Subcutaneous preadipocyte (primary cell): Measurements from ENCODE around the gene SAT2. TPM values are rescaled to one million over a fixed set of nuclear protein-coding genes. Genes with fewer than 3 reads are reported as not detected.

Experiments
- small RNA-seq: library from RNA; depleted of rRNA; stranded (forward); fragments of <200 nt; gene quantifications from one replicate; pipeline ENCODE3, GENCODE V24; 2012
- total RNA-seq: library from RNA; depleted of rRNA; stranded (reverse); fragments of >200 nt; gene quantifications from 2 replicates; pipeline ENCODE4 v1.2.3, GENCODE V29; 2012

SAT2 gene
- 19.2 and 20.9 TPM in 2 replicates for total RNA-seq

DNA sequence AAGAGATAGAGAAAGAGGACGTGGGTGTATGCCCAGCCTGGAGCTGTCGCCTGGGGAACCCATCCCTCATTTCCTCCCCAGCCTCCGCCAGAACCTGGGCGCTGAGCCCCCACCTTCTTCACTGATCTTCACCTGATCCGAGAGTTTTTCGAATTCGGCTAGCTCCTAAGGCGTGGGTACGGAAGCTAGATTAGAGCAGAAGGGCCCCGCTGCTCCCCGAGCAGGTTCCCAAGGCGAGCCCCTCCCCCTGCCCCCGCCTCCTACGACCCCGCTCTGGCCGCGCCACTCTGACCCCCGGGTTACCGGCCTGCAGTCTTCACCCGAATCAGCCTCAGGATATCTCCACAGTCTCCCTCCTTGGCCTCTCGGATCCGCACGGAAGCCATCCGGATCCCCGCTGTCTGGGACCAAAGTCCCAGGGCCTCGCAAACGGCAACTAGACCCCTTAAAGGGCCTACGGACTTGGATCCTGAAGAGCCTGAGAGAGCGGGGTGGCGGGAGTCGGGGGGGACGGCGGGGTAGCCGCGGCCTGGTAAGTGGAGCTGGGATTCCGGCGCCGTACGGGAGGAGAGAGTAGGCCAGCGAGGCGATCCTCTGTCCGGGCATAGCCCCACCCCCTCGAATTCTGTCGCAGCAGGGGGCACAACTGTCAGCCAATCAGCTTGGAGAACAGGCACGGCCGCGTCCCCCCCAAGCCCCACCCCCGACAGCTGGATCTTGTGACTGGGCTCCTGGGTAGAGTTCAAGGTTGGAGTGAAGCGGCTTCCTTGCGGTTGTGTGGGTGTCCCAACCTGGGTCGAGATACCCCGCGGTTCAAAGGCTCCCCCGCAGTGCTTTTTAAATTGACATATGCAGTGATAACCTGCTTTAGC is at the start of gene SAT2:
SAT2 (minus strand) TSS at position 572 of the 872 bp plus-strand sequence; CDS start at position 386, 186 bp downstream.

GRCh38 chr17:7650509-7651096 is 23.0 kb upstream of the SAT2 start, which contains the start of gene ATP1B2:
Gene ATP1B2, plus strand, starts transcription at chr17:7650926. Its CDS starts 593 bp downstream, at chr17:7651519.

GRCh38 chr17:7629939-7630571 is 2.4 kb upstream of the SAT2 start, which contains the start of gene SHBG:
Gene SHBG, plus strand, starts transcription at chr17:7630135. Its CDS starts 38 bp downstream, at chr17:7630173.

DNA sequence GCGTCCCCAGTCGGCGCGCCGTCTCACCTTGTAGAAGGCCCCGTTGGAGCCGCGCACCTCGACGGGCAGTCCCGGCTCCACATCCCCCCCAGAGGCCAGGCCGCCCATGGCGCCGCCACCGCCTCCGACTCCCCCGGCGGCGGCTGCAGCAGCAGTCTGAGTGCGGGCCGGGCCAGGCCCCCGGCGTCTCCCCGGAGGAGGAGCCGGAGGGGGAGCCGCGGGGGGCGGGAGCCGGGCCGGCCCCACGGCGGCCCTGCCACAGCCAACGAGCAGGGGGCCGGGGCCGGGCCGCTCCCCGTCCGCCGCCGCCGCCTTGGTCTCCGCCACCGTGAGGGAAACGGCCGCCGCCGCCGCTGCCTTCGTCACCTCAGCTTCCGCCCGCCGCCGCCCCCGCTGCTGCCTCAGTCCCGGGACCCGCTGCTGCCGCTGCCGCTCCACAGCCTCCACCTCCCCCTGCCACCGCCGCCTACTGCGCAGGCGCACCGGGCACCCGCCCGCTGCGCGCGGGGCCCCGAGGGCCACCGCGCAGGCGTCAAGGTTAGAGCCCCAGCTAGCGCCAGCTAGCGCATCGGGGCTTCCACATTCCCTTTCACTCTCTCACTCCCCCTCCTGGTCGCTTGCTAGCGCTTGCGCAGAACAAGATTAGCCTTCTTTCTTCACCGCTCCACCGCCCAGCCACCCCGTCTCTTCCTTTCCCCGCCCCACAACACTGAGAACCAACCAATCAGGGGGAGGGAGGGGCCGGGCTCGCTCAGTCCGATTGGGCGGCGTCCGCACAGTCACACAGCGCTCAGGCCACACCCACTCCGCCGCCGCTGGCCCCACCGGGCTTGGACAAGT is 13.0 kb downstream of the SAT2 start, which contains the start of gene FXR2:
FXR2 (minus strand) TSS at position 473 of the 840 bp plus-strand sequence; CDS start at position 108, 365 bp downstream.

DNA sequence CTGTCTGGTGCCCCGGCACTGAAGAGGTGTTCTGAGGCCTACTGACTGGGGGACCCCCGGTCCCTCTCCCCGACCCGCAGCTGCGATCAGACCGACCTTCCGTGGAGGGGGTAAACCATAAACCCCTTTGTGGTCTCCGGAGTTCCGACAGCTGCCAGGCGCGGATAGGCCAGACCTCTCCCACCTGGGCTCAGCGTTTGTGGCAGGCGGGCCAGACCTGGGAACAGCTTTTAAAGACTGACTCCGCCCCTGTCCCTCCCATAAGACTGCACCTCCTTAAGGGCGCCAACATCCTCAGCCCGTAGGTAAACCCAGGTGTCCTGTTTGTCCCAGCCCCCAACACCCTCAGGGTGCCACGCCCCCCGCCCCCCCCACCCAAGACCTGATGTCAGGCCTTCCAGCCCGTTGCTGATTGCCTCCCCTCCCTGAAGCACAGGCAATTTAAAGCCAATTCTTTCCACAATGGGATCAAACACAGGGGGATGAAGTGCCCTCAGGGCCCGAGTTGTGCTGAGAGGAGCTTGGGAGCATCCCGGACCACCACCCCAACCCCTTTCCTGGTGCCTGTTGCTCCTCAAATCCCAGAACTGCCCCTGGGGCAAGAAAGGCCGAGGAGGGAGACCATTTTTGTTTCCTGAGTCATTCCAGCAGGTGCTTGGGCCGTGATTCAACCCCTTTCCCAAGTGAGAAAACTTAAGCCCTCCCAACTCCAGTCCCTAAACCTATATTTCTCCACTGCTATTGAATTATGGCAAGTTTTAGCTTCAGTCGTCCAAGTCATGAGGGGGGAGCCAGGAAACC is 37.5 kb downstream of the SAT2 start, which contains the start of gene SOX15:
SOX15 (minus strand) TSS at position 204 of the 801 bp plus-strand sequence. CDS start 418 bp downstream, outside the sequence.

DNA sequence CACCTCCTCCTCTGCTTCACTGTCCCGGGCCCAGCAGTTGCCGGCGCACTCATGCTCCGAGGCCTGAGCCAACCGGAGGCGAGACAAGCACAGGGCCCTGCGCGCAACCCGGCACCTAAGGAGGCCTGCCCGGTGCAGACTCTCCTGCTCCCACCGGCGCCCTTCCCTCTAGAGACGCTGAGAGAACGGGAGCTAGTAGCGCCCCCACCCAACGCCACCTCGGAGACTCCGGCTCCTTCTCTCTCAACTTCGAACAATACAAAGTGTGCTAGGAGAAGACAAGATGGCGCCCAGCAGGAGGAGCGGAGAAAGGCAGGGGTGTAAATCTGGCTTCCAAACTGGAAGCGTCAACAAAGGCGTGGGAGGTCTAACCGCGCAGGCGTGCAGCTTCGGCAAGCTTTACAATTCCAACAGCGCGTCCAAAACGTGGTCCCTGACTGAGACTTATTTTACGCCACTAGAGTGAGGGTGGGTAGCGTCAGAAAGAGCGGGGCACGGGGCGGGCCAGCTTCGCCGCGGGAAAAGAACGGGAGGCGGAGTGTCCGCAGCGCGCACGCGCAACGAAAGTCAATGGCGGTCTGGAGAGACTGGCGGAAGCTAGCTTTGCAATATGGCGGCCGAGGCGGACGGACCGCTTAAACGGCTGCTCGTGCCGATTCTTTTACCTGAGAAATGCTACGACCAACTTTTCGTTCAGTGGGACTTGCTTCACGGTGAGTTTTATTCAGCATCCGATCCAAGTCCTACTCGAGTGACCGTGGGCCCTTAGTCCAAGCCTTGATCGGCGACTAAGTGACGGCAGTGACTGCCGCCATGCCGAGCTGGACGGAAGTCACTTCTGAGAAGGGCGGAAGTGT is 44.1 kb downstream of the SAT2 start, which contains the start of gene MPDU1:
MPDU1 (plus strand) TSS at position 600 of the 857 bp plus-strand sequence; CDS start at position 611, 11 bp downstream.

GRCh38 chr17:7579001-7579833 is 48.4 kb downstream of the SAT2 start, which contains the start of gene CD68:
Gene CD68, plus strand, starts transcription at chr17:7579638. Its CDS starts 40 bp downstream, at chr17:7579678.

Small RNA genes within 50 kb of the gene (small RNA-seq; reads per million reads assigned to genes)
- gene CD68 (not detected), gene SNORD10 (not detected)

Other genes with a start within 250 kb of the SAT2 start
- 0.20 TPM in 1 of 2 replicates, not detected in the other for gene TNK1, start 246.7 kb downstream of the SAT2 start, total RNA-seq
- gene PLSCR3, start 233.3 kb downstream of the SAT2 start, total RNA-seq: 22.8 and 26.8 TPM in 2 replicates
- gene TMEM256, start 223.7 kb downstream of the SAT2 start, total RNA-seq: 103 and 132 TPM in 2 replicates
- gene NLGN2, start 220.0 kb downstream of the SAT2 start, total RNA-seq: 2.9 and 4.4 TPM in 2 replicates
- gene SPEM1, start 207.5 kb downstream of the SAT2 start, total RNA-seq: not detected in 2 replicates
- not detected in 2 replicates for gene SPEM2, start 202.2 kb downstream of the SAT2 start, total RNA-seq
- not detected in 2 replicates for gene SPEM3, start 199.0 kb downstream of the SAT2 start, total RNA-seq
- gene TMEM102, start 192.4 kb downstream of the SAT2 start, total RNA-seq: 0.98 and 1.1 TPM in 2 replicates
- under 0.01 and 0.37 TPM in 2 replicates for gene FGF11, start 188.3 kb downstream of the SAT2 start, total RNA-seq
- 2.0 and 3.7 TPM in 2 replicates for gene CHRNB1, start 182.8 kb downstream of the SAT2 start, total RNA-seq
- 19.1 and 19.5 TPM in 2 replicates for gene ZBTB4, start 148.2 kb downstream of the SAT2 start, total RNA-seq
- gene SLC35G6, start 146.4 kb downstream of the SAT2 start, total RNA-seq: not detected in 2 replicates
- gene POLR2A, start 143.5 kb downstream of the SAT2 start, total RNA-seq: 81.9 and 112 TPM in 2 replicates
- gene TNFSF12, start 78.8 kb downstream of the SAT2 start, total RNA-seq: 5.5 and 8.5 TPM in 2 replicates
- gene TNFSF13, start 69.1 kb downstream of the SAT2 start, total RNA-seq: 0.59 and 1.1 TPM in 2 replicates
- 69.1 and 70.0 TPM in 2 replicates for gene SENP3, start 65.9 kb downstream of the SAT2 start, total RNA-seq
- gene CD68, start 48.2 kb downstream of the SAT2 start, total RNA-seq: 39.7 and 53.0 TPM in 2 replicates
- gene MPDU1, start 44.0 kb downstream of the SAT2 start, total RNA-seq: 116 and 129 TPM in 2 replicates
- gene SOX15, start 37.7 kb downstream of the SAT2 start, total RNA-seq: 0.20 TPM in 1 of 2 replicates, not detected in the other
- 27.6 and 35.8 TPM in 2 replicates for gene FXR2, start 12.9 kb downstream of the SAT2 start, total RNA-seq
- 0.37 and 0.39 TPM in 2 replicates for gene SHBG, start 2.3 kb upstream of the SAT2 start, total RNA-seq
- gene ATP1B2, start 23.1 kb upstream of the SAT2 start, total RNA-seq: not detected in 2 replicates
- 30.9 and 46.9 TPM in 2 replicates for gene TP53, start 59.7 kb upstream of the SAT2 start, total RNA-seq
- gene WRAP53, start 60.7 kb upstream of the SAT2 start, total RNA-seq: 8.1 and 10.2 TPM in 2 replicates
- gene EFNB3, start 77.4 kb upstream of the SAT2 start, total RNA-seq: 0.37 and 0.59 TPM in 2 replicates
- gene DNAH2, start 89.9 kb upstream of the SAT2 start, total RNA-seq: 0.37 and 0.39 TPM in 2 replicates
- gene KDM6B, start 206.4 kb upstream of the SAT2 start, total RNA-seq: 3.3 and 5.1 TPM in 2 replicates
- 0.20 TPM in 1 of 2 replicates, not detected in the other for gene TMEM88, start 227.2 kb upstream of the SAT2 start, total RNA-seq
- gene NAA38, start 229.7 kb upstream of the SAT2 start, total RNA-seq: 61.6 and 106 TPM in 2 replicates
- 8.8 and 11.5 TPM in 2 replicates for gene CYB5D1, start 230.2 kb upstream of the SAT2 start, total RNA-seq